Activated naive CD8-positive, alpha-beta T cell treated with anti-CD3 and anti-CD28 coated beads, Interleukin-2, amount 50 U/mL, for 24 hours (primary cell): Measurements from ENCODE around the gene FRAS1.

Source experiments
- ATAC-seq: fragments of 150-1000 bp; cut with Tn5 transposase; one replicate; pipeline ENCODE4 v1.10.0; 2021
- DNase-seq: peaks from one replicate; pipeline ENCODE4 v3.0.0; 2021
- H3K27ac Mint-ChIP-seq: one replicate; pipeline ENCODE4 v1.8.0; 2021; ENCODE audit warnings: mild to moderate bottlenecking, mixed read lengths
- H3K27me3 Mint-ChIP-seq: one replicate; pipeline ENCODE4 v1.8.0; 2021; ENCODE audit warnings: mixed read lengths
- H3K36me3 Mint-ChIP-seq: one replicate; pipeline ENCODE4 v1.8.0; 2021; ENCODE audit warnings: low read depth, mixed read lengths
- H3K4me1 Mint-ChIP-seq: one replicate; pipeline ENCODE4 v1.8.0; 2021; ENCODE audit warnings: mixed read lengths
- H3K4me3 Mint-ChIP-seq: one replicate; pipeline ENCODE4 v1.8.0; 2021; ENCODE audit warnings: mild to moderate bottlenecking, moderate library complexity, mixed read lengths
- H3K9me3 Mint-ChIP-seq: one replicate; pipeline ENCODE4 v1.8.0; 2021; ENCODE audit warnings: mixed read lengths

Gene FRAS1

DNA sequence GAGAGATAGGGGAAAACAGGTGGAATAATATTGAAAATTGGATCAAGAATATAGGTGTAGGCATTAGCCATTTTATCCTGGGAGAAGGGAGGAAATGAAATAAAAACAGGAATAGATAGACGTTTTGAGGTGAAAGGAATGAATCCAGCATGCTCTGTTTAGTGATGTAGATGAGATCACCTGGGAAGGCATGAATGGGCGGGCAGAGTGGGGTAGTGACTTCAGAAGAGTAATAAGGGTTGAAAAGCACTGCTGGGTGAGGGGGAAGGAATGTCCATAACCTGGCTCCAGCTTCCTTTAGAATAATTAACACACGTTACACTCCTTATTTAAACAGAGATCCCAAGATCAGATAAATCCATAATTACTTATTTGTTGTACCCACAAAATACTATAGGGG lies 303.3 kb downstream of the FRAS1 start:
- H3K27me3 Mint-ChIP-seq, result peaks cover 12% of the 10 kb centered on the region
- H3K9me3 Mint-ChIP-seq, result no peaks in the 10 kb centered on the region
- no peak for ATAC-seq
- no peak overlapping the region for H3K4me3 Mint-ChIP-seq
- H3K4me1 Mint-ChIP-seq, result no peaks in the 10 kb centered on the region
- DNase-seq, result no peak
- H3K27ac Mint-ChIP-seq, result no peak overlapping the region
- no peaks in the 10 kb centered on the region for H3K36me3 Mint-ChIP-seq

DNA sequence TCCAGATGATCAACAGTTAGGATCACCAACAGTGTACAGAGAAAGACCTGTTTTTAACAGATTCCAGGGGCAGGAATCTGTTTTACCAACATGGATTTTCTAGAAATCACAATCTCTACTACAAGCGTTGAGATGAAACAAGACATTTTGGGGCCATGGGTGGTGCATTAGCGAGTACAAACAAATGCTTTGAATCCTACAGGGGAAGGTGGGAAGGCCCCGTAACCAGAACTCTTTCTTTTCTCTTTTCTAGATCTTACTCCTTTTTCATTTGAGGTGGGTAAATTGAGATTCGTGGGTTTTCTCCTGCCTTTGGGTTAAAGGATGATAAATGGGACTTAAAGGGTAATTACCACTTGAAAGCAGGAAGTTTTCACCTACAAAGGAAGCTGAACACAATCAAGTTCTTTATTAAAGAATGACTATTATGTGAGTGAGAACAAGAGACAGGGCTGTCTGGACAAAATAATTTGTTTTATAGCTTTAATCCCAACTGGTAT lies 304.5 kb downstream of the FRAS1 start:
- ATAC-seq (no peak), DNase-seq (no peak)
- Mint-ChIP-seq H3K4me1 (no peaks in the 10 kb centered on the region), H3K27ac (no peak overlapping the region), H3K9me3 (no peaks in the 10 kb centered on the region), H3K27me3 (peaks cover 14% of the 10 kb centered on the region), H3K4me3 (no peak overlapping the region), H3K36me3 (no peaks in the 10 kb centered on the region)

DNA sequence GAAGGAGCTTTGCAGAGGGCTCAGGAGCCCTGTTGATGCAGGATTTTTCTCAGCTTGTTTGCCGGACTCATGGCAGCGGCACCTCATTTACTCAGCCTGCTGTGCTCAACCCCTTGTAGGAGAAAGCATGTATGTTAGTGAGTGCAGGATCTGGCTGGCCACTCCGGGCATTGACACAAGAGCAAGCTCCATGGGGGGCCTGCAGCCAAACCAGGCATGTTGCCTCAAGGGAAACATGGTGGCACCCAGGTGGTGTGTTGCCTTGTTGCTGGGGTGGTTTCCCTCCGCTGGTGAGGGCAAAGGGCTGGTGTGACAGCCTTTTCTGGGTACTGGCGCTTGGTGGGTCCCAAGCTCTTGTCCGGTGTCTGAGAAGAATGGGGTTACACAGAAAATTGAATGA lies 305.2 kb downstream of the FRAS1 start:
- no peak for ATAC-seq
- Mint-ChIP-seq H3K9me3 (no peaks in the 10 kb centered on the region), H3K36me3 (no peaks in the 10 kb centered on the region), H3K4me3 (no peak overlapping the region), H3K27me3 (peaks cover 14% of the 10 kb centered on the region), H3K4me1 (no peaks in the 10 kb centered on the region), H3K27ac (no peak overlapping the region)
- DNase-seq, result no peak

DNA sequence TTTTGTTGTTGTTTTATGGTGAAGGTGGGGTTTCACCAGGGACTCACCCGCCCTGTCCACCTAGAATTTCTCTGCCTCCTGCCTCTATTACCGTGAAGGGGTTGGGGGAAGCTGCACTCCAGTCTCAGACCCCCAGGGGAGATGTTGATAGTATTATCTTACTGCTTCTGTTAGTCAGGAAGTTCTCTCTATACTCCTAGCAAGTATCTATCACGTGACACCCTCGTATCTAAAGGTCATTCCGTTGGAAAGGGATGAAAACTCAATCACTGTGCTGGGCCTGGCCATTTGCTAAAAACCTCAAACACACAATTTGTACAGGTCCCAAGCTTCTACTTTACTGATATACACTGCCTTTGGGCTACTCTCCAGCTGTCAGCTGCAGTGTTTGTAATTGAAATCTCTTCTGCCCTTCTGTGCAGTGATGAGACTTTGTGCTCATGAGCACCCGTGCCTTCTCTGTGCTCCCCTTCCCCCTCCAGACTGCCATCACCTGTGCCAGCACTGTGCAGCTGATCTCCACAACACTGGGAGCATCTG lies 306.0 kb downstream of the FRAS1 start:
- H3K27me3 Mint-ChIP-seq, result peaks cover 14% of the 10 kb centered on the region
- H3K36me3 Mint-ChIP-seq, result no peaks in the 10 kb centered on the region
- DNase-seq (no peak), ATAC-seq (no peak)
- H3K4me3 Mint-ChIP-seq, result no peak overlapping the region
- no peaks in the 10 kb centered on the region for H3K4me1 Mint-ChIP-seq
- H3K9me3 Mint-ChIP-seq, result no peaks in the 10 kb centered on the region
- H3K27ac Mint-ChIP-seq, result no peak overlapping the region

DNA sequence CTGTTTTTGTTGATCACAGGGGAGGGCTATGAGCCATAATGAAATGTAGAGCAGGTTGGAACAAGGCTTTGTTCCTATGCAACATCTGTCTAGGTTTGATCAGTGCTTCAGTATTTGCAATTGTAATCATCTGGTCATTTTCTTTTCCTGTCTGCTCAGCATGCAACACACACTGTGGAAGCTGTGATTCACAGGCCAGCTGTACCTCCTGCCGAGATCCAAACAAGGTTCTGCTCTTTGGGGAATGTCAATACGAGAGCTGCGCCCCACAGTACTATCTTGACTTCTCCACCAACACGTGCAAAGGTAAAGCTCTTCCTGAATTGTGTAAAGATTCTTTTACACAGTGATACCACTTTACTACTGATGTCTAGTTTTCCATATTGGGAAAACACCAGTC lies 312.6 kb downstream of the FRAS1 start:
- Mint-ChIP-seq H3K27me3 (peaks cover 2% of the 10 kb centered on the region), H3K4me1 (no peaks in the 10 kb centered on the region), H3K9me3 (no peaks in the 10 kb centered on the region), H3K36me3 (no peaks in the 10 kb centered on the region), H3K27ac (no peak overlapping the region), H3K4me3 (no peak overlapping the region)
- no peak for DNase-seq
- ATAC-seq, result no peak

DNA sequence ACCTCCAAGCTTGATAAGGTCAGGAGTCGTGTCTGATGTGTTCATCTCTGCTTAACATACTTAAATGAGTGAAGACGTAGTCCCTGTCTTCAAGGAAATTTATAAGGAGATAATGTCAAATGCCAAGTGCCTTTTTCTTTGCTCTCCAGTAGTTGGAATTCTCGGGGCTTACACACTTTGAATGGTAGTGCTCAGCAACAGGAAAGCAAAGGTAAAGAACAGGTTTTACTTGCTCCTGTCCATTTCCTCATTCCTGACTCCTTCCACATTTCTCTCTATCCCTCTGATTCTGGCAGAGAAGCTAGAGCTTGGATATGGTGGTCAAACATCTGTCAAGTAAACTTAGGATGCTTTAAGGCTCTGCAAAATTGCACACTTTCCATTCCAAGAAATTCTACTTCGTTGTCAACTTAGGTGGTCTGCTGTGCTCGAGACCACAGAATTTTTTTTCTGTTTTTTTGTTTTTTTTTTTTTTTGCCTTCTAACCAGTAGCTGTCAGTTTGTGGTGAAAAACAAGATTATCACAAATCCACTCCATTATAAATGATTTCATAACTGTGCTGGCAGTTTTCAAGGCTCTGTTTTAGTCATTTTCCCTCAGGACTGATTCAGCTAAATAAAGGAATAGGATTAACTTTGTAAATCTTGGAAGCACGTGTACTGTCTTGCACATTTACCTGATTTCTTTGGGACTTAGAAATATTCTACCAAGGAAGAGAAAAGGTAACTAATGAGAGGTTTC lies 313.7 kb downstream of the FRAS1 start:
- Mint-ChIP-seq H3K36me3 (no peaks in the 10 kb centered on the region), H3K27ac (no peak overlapping the region), H3K27me3 (peaks cover 2% of the 10 kb centered on the region), H3K4me3 (no peak overlapping the region), H3K4me1 (no peaks in the 10 kb centered on the region), H3K9me3 (no peaks in the 10 kb centered on the region)
- no peak for ATAC-seq
- DNase-seq, result no peak

DNA sequence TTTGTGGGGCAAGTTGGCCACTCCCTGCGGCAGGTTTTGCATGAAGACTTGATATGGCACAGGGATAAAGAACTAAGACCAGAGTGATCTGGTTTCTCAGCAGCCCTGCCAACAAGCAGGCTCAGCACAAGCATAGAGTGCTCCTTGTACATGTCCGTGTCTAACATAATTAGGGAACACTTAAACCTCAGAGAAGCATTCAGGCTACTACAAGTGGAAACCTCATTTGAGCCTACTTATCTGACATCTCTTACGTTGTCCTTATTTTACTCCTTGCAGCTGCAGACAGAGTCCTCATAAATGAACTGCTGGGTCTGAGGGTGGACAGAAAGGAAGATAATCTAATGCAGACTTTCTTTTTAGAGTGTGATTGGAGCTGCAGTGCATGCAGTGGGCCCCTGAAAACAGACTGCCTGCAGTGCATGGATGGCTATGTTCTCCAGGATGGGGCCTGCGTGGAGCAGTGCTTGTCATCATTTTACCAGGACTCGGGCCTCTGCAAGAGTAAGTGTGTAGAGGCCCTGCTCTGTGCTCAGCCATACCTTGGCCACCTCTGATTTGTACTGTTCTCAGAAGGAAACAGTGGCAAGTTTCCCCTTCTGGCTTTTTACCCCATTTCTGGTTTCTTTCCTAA lies 315.3 kb downstream of the FRAS1 start:
- ATAC-seq (no peak), DNase-seq (no peak)
- Mint-ChIP-seq H3K27me3 (no peaks in the 10 kb centered on the region), H3K27ac (no peak overlapping the region), H3K9me3 (no peaks in the 10 kb centered on the region), H3K4me1 (no peaks in the 10 kb centered on the region), H3K4me3 (no peak overlapping the region), H3K36me3 (no peaks in the 10 kb centered on the region)

DNA sequence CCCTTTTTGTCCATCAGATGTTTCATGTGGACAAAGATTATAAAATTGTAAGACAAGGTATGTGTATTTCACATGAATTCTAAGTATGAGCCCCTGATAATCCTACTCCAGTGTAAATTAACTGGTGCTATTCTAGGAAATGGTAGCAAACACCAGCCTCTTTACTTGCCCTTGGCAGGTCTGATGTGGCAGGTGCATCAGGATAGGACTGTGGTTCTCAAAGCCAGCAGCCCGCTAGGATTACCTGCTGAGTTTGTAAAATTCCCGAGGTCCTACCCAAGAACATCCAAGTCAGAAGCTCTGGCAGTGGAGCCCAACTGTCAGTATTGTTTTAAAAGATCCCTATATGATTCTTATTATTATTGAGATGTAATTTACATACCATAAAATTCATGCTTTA lies 320.4 kb downstream of the FRAS1 start:
- Mint-ChIP-seq H3K27ac (no peak overlapping the region), H3K27me3 (no peaks in the 10 kb centered on the region), H3K4me3 (no peak overlapping the region), H3K9me3 (no peaks in the 10 kb centered on the region), H3K4me1 (no peaks in the 10 kb centered on the region), H3K36me3 (no peaks in the 10 kb centered on the region)
- ATAC-seq (no peak), DNase-seq (no peak)

DNA sequence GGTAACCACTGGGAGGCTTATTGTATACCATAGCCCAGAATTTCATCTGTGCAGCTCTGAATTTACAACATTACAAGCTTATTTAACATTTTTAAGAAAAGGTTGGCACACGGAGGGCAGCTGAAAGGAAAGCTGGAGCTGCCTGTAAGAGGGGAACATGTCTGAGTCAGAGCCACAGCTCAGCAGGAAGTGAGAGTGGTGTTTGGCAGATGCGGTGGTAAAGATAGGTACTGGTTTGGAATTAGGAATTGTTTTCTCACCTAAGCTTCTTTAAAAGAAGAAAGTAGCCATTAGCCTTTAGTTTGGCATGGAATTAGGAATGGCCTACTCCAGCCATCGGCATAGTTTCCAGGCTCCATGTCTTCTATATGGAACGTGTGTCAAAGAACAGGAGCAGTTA lies 321.9 kb downstream of the FRAS1 start:
- Mint-ChIP-seq H3K4me1 (no peaks in the 10 kb centered on the region), H3K4me3 (no peak overlapping the region), H3K36me3 (no peaks in the 10 kb centered on the region), H3K27me3 (peaks cover 3% of the 10 kb centered on the region), H3K27ac (no peak overlapping the region), H3K9me3 (no peaks in the 10 kb centered on the region)
- DNase-seq, result no peak
- no peak for ATAC-seq

DNA sequence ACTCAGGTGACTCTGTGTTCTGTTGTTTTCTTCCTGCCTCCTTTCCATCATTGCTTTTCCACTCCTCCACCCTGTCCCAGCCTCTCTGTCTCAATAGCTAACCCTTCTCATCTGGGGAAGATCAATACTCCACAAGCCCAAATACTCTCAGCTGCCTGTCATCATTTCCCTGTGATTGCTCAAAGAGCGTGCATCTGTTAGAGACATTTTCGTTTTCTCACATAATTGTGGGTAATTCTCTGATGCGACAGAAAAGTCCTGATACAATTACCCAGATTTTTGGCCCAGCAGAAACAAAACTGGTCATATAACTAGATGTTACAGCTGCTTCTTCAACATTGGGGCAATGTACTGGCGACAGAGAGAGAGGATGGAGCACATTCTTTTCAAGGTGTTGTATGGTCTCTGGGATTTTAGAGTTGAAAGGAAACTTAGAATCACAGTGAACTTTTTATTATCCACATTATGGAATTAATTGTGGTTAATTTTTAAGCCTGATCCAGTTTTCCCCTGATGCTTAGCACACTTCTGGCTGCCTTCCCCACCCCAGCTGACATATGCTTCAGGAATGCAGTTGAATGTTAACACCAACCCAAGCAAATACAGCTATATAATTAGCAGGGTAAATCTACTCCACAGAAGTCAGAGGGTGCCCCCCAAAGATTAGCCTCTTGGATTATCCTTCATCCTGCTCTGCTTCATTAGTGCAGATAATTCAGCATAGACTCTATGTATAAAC lies 323.0 kb downstream of the FRAS1 start:
- no peaks in the 10 kb centered on the region for H3K9me3 Mint-ChIP-seq
- no peak for DNase-seq
- no peak for ATAC-seq

DNA sequence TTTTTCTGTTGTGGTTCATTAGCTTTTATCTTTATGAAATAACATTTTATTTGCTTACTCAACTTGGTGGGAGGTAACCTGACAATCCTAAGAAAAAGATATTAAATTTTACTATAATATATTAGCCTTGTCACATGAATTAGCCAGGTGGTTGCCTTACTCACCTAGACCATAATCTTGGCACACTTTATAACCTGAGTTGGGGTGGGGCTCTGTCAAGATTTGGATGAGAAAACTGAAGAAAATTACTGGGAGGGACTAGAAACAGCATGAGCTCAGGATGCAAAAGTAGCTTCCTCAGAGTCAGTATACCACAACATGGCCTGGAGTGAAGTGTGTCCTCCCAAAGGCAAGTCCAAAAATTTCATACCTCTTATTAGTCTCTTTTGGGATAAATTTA lies 329.6 kb downstream of the FRAS1 start:
- Mint-ChIP-seq H3K36me3 (no peaks in the 10 kb centered on the region), H3K9me3 (no peaks in the 10 kb centered on the region), H3K27me3 (peaks cover 5% of the 10 kb centered on the region), H3K27ac (no peak overlapping the region), H3K4me3 (no peak overlapping the region), H3K4me1 (no peaks in the 10 kb centered on the region)
- no peak for ATAC-seq
- no peak for DNase-seq

More for the DNA sequence above, 323.0 kb downstream of the FRAS1 start:
- peaks cover 5% of the 10 kb centered on the region for H3K27me3 Mint-ChIP-seq
- H3K4me1 Mint-ChIP-seq, result no peaks in the 10 kb centered on the region
- H3K27ac Mint-ChIP-seq, result no peak overlapping the region
- H3K36me3 Mint-ChIP-seq, result no peaks in the 10 kb centered on the region
- H3K4me3 Mint-ChIP-seq, result no peak overlapping the region

DNA sequence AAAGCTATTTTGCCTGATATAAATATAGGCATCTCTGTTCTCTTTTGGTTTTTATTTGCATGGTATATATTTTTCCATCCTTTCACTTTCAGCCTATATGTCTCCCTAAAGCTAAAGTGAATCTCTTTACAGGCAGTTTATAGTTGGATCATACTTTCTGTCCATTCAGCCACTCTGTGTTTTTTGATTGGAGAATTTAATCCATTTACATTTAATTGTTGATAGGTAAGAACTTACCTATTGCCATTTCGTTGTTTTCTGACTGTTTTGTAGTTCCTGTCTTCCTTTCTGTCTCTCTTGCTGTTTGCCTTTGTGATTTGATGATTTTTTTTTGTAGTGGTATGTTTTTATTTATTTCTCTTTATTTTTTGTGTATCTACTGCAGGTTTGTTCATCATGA lies 338.5 kb downstream of the FRAS1 start:
- Mint-ChIP-seq H3K4me3 (no peak overlapping the region), H3K36me3 (no peaks in the 10 kb centered on the region), H3K9me3 (peaks cover 11% of the 10 kb centered on the region), H3K27ac (no peak overlapping the region), H3K4me1 (no peaks in the 10 kb centered on the region), H3K27me3 (peaks cover 6% of the 10 kb centered on the region)
- ATAC-seq, result no peak
- DNase-seq, result no peak

DNA sequence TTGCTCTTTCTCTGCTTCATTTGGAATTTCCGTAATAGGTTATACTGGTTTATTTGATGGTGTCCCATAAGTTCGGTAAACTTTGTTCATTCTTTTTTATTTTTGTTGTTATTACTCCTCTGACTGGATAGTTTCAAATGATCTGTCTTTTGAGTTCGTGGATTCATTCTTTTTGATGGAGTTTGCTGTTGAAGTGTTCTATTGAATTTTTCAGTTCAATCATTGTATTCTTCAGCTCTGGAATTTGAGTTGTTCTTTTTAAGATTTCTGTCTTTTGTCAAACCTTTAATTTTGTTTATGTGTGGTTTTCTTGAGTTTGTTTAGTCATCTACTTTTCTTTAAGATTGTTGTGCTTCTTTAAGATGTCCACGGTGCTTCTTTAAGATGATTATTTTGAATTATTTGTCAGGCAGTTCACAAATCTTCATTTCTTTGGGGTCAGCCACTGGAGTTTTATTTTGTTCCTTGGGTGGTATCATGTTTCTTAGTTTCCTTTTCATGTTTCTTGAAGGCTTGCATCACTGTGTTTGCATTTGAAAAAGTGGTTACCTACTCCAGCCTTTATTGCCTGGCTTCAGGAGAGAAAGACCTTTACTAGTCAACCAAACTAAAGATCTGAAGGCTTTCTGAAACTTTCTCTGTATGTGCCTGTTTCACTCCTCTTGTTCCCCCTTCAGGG lies 339.6 kb downstream of the FRAS1 start:
- DNase-seq (no peak), ATAC-seq (no peak)
- Mint-ChIP-seq H3K36me3 (no peaks in the 10 kb centered on the region), H3K27me3 (peaks cover 6% of the 10 kb centered on the region), H3K9me3 (peaks cover 11% of the 10 kb centered on the region), H3K27ac (no peak overlapping the region), H3K4me3 (no peak overlapping the region), H3K4me1 (no peaks in the 10 kb centered on the region)

DNA sequence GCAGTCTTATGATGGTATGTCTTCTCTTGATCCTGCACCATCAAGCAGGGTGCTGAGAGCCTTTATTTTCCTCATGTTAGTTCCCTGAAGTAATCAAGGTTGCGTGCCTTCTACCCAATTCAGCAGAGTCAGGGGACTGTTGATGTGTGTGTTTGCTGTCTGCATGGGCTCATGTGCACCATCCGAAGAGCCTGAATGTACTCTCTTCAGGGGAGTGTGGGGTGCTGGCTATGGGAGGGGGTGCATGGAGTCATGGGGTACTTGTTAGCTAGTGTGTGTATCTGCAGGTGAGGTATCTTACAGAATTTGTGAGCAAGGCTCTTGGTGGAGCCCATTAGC lies 340.1 kb downstream of the FRAS1 start:
- Mint-ChIP-seq H3K9me3 (peaks cover 11% of the 10 kb centered on the region), H3K27me3 (peaks cover 6% of the 10 kb centered on the region), H3K27ac (no peak overlapping the region), H3K36me3 (no peaks in the 10 kb centered on the region), H3K4me1 (no peaks in the 10 kb centered on the region), H3K4me3 (no peak overlapping the region)
- no peak for ATAC-seq
- no peak for DNase-seq
